ENCODE results near the gene ACIN1. TPM values are rescaled to one million over a fixed set of nuclear protein-coding genes. Genes with fewer than 3 reads are reported as not detected.

ACIN1 gene
- total RNA-seq, 2 donors from 2014 or later: 53.9 to 55.3 TPM

- H3K27ac ChIP-seq: no peak overlapping the region
- no peak for DNase-seq (ENCODE audit: low spot score)
- peaks cover 0 to 21% of the 10 kb centered on the region in 2 donors for H3K4me1 ChIP-seq
- TF ChIP-seq, protein P1, sequence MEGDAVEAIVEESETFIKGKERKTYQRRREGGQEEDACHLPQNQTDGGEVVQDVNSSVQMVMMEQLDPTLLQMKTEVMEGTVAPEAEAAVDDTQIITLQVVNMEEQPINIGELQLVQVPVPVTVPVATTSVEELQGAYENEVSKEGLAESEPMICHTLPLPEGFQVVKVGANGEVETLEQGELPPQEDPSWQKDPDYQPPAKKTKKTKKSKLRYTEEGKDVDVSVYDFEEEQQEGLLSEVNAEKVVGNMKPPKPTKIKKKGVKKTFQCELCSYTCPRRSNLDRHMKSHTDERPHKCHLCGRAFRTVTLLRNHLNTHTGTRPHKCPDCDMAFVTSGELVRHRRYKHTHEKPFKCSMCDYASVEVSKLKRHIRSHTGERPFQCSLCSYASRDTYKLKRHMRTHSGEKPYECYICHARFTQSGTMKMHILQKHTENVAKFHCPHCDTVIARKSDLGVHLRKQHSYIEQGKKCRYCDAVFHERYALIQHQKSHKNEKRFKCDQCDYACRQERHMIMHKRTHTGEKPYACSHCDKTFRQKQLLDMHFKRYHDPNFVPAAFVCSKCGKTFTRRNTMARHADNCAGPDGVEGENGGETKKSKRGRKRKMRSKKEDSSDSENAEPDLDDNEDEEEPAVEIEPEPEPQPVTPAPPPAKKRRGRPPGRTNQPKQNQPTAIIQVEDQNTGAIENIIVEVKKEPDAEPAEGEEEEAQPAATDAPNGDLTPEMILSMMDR (IDR thresholded peaks at IDR 0.05): no peak
- peaks cover 37% of the 10 kb centered on the region for H3K36me3 ChIP-seq
- H3K9me3 ChIP-seq: no peaks in the 10 kb centered on the region
- H3K27me3 ChIP-seq: no peaks in the 10 kb centered on the region
- H3K4me3 ChIP-seq: no peak overlapping the region
These were observed 61.6 kb downstream of the ACIN1 start for GRCh38 chr14:23033251-23033727.

GRCh38 chr14:23030936-23031335, 64.0 kb downstream of the ACIN1 start:
- peaks cover 43% of the 10 kb centered on the region for H3K36me3 ChIP-seq
- no peaks in the 10 kb centered on the region for H3K9me3 ChIP-seq
- no peak for DNase-seq (ENCODE audit: low spot score)
- H3K4me3 ChIP-seq: no peak overlapping the region
- no peaks in the 10 kb centered on the region for H3K27me3 ChIP-seq
- TF ChIP-seq, protein P1 (IDR thresholded peaks at IDR 0.05): no peak
- H3K27ac ChIP-seq: no peak overlapping the region
- peaks cover 0 to 21% of the 10 kb centered on the region in 2 donors for H3K4me1 ChIP-seq

DNA sequence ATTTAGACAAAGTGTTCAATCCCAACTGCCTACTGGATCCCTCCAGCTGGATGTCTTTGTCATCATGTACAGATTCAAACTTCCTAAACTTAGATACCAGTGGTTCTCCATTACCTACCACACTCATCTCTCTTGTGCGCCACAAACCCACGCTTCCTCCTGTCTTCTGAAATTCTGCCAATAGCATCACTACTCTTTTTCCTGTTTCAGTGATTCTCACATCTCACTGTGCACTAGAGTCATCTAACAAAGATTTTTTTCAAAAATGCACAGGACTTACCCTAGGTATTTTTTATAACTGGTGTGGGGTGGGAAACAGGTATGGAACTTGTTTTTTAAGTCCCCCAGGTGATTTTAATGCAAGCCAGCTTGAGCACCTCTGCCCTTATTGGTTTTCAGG, 66.1 kb downstream of the ACIN1 start:
- no peaks in the 10 kb centered on the region for H3K9me3 ChIP-seq
- TF ChIP-seq, protein P1 (IDR thresholded peaks at IDR 0.05): no peak
- no peak for DNase-seq (ENCODE audit: low spot score)
- H3K4me1 ChIP-seq: peaks cover 0 to 16% of the 10 kb centered on the region in 2 donors
- no peak overlapping the region for H3K27ac ChIP-seq
- H3K4me3 ChIP-seq: no peak overlapping the region
- no peaks in the 10 kb centered on the region for H3K27me3 ChIP-seq
- peaks cover 50% of the 10 kb centered on the region for H3K36me3 ChIP-seq

DNA sequence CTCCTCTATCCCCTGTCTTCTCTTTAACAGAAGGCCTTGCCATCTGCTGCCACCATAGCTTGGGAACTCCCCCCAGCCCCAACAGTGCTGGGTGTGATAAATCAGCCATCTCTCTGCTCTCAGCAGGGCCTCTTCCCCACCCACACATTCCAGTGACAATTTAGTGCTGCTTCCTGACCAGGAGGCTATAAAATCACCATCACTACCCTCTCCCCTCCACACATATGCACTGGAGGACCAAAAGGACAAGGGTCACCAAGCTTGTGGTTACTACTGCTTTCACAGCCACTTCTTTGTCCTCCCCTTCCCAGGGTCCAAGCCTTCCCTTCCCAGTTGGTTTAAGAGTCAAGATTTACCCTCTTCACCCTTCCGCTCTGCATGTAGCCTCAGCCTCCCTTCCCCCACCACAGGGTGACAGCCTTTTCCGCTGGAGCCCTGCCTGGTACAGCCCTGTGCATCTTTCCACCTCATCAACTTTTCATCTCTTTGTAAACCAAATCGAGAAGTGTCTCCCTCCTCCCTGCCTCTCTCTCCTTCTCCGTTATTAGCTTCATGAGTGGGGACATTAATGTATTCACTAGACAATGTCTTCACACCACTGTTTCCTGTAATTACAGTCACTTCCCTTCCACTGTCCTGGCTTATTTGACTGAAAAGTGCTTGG, 69.7 kb downstream of the ACIN1 start:
- DNase-seq (ENCODE audit: low spot score): no peak
- no peak overlapping the region for H3K27ac ChIP-seq
- H3K27me3 ChIP-seq: no peaks in the 10 kb centered on the region
- TF ChIP-seq, protein P1 (IDR thresholded peaks at IDR 0.05): no peak
- no peak overlapping the region for H3K4me3 ChIP-seq
- H3K4me1 ChIP-seq: no peaks in the 10 kb centered on the region
- peaks cover 18% of the 10 kb centered on the region for H3K36me3 ChIP-seq
- H3K9me3 ChIP-seq: no peaks in the 10 kb centered on the region

GRCh38 chr14:23024612-23025075, 70.3 kb downstream of the ACIN1 start:
- Histone ChIP-seq H3K27ac (no peak overlapping the region), H3K27me3 (no peaks in the 10 kb centered on the region), H3K4me1 (no peaks in the 10 kb centered on the region), H3K4me3 (no peak overlapping the region), H3K36me3 (peaks cover 13% of the 10 kb centered on the region), H3K9me3 (no peaks in the 10 kb centered on the region)
- no peak for DNase-seq (ENCODE audit: low spot score)
- TF ChIP-seq, protein P1 (IDR thresholded peaks at IDR 0.05): no peak

- no peaks in the 10 kb centered on the region for H3K4me1 ChIP-seq
- no peaks in the 10 kb centered on the region for H3K27me3 ChIP-seq
- TF ChIP-seq, protein P1 (IDR thresholded peaks at IDR 0.05): no peak
- H3K4me3 ChIP-seq: no peak overlapping the region
- DNase-seq (ENCODE audit: low spot score): no peak
- no peaks in the 10 kb centered on the region for H3K9me3 ChIP-seq
- no peak overlapping the region for H3K27ac ChIP-seq
- H3K36me3 ChIP-seq: peaks cover 13% of the 10 kb centered on the region
These were observed 71.2 kb downstream of the ACIN1 start for GRCh38 chr14:23023795-23024152.

Measured in right atrium auricular region (tissue), 2 donors.